GM12865 (cell line): ENCODE measurements around the gene GUCY1B1.
"Not testable (repeated sequence)": the region's sequence is repeated elsewhere in the genome, so short reads cannot be mapped to it uniquely, and the experiment has no call there.

Experiments
- DNase-seq: peaks from one replicate; pipeline ENCODE4 v3.0.0; 2010; ENCODE audit warnings: low read depth
- H3K4me3 ChIP-seq: 2 replicates; pipeline ENCODE4 v1.5.1; 2011; ENCODE audit warnings: mild to moderate bottlenecking, low read depth, low read length, control low read depth
- CTCF ChIP-seq: IDR thresholded peaks from 2 replicates; pipeline ENCODE4 v1.5.1; 2011; ENCODE audit warnings: low read length, control low read depth, low read depth, inconsistent platforms; ENCODE audit not compliant: insufficient read depth; ENCODE audit errors: missing control alignments

GUCY1B1 gene

GRCh38 chr4:155794589-155795236 is 35.9 kb downstream of the GUCY1B1 start:
- TF ChIP-seq CTCF, result no peak
- H3K4me3 ChIP-seq, result no peak overlapping the region
- DNase-seq, result no peak

GRCh38 chr4:155795991-155796390 is 37.2 kb downstream of the GUCY1B1 start:
- peak; percentile 49 for TF ChIP-seq CTCF
- DNase-seq, result peak; percentile 46
- H3K4me3 ChIP-seq, result no peak overlapping the region

GRCh38 chr4:155797581-155797980 is 38.8 kb downstream of the GUCY1B1 start:
- not testable (repeated sequence) for DNase-seq, H3K4me3 ChIP-seq

- DNase-seq, result no peak
- TF ChIP-seq CTCF, result no peak
- H3K4me3 ChIP-seq, result no peak overlapping the region
These were observed 40.4 kb downstream of the GUCY1B1 start for GRCh38 chr4:155799116-155799793.

- TF ChIP-seq CTCF, result no peak
- DNase-seq, result no peak
- H3K4me3 ChIP-seq, result no peak overlapping the region
These were observed 40.9 kb downstream of the GUCY1B1 start for GRCh38 chr4:155799794-155800123.

- TF ChIP-seq CTCF, result no peak
- no peak for DNase-seq
- H3K4me3 ChIP-seq, result no peak overlapping the region
These were observed 42.0 kb downstream of the GUCY1B1 start for GRCh38 chr4:155800685-155801343.

GRCh38 chr4:155802190-155802959 is 43.6 kb downstream of the GUCY1B1 start:
- H3K4me3 ChIP-seq, result no peak overlapping the region
- TF ChIP-seq CTCF, result no peak
- DNase-seq, result no peak
